CD4-positive, alpha-beta T cell treated with Interleukin-1 beta for 1 hour (primary cell): ENCODE measurements around the gene GIMAP2.

ENCODE experiments used
- DNase-seq, 2 donors: peaks; one replicate each; pipeline ENCODE4 v3.0.0-alpha.2; 2020 to 2022

Gene GIMAP2

DNA sequence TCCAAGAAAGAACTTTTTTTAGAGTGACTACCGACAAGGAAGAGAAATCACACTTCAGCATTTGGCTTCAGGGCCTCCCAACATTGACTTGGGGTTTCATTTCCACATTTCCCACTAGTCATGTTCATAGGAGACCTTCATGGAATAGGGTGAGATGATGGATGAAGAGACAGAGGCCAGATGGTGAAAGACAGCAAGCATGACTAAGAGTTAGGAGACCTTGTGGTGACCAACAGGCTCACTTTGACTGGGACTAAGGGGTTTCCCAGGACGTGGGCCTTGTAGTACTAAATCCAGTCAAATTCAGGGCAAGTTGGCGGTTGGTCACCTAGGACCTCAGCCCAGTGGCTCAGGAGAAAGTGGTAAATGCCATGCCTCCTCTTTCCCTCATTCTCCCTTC is 48.7 kb downstream of the GIMAP2 start:
- DNase-seq: no peak

DNA sequence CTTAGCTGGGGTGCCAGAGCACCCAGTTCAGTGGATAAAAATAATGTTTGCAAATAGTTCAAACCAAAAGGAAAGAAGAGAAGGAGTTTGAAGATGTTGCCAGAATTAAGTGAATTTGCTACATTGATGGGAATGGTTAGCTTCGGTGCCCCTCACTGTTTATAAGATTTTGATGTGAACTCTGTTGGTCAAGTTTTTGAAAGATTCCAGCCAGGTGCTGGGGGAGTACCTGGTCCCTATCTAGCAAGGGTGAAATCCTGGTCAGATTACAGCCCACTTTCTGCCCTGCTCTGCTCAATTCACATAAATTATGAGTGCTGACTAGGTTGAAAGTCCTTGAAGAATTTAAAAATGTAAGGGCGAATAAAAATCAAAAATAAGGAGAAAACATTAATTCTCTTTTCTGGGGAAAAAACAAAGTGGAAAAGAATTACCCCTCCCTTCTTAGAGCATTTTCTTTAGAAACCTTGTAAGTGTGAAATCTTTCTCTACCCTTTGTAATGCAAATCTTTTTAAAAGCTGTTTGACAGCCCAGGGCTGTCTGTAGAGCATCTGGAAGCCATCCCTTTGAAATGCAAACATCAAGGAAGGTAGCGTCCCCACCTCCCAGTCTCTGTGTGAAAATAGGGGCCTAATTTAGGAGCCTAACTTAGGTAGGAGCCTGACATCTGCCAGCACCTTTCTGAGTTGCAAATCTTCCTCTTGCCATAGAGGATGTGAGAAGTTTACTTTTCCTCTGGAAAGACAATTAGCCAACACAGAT is 50.3 kb downstream of the GIMAP2 start:
- no peak for DNase-seq

GRCh38 chr7:150736864-150737263 is 51.4 kb downstream of the GIMAP2 start:
- DNase-seq: no peak

DNA sequence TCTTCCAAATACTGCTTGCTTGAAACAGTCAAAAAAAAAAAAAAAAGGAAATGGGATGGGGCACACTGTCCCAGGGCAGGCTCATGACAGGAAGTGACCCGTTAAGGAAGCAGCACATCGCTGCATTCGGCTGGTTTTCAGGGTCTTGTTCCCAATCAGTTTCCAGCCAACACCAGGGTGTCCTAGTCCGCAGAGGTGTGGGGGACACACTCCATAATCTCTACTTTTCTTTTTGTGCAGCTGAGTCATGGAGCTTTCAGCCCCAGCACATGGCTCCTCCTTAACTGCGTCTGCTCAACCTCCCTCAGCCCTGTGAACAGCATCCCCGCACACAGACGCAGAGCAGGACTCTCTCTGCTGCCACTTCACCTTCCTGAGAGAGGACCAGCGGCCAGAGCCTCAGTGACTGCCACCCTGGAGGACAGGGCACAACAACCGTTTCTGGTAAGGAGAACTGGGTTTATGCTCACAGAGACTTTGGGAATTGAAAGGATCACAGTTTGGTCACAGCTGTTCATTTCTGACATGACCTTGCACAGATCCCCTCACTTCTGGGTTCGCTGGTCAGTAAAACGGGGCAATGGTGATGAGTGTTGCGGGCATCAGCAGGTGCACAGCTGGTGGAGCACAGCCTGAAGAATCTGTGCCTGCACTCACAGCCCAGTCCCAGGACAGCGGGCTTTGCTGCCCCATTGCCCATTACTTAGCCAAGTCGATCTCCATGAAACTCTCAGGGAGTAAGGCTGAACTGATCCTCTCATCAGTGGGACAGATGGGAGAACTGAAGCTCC is 52.0 kb downstream of the GIMAP2 start, which contains the start of gene GIMAP5:
Gene GIMAP5 (plus strand): TSS at position 154 of the 791 bp plus-strand sequence. CDS start 3,467 bp downstream, outside the sequence.
- peak; percentile 44 to 47 for DNase-seq

DNA sequence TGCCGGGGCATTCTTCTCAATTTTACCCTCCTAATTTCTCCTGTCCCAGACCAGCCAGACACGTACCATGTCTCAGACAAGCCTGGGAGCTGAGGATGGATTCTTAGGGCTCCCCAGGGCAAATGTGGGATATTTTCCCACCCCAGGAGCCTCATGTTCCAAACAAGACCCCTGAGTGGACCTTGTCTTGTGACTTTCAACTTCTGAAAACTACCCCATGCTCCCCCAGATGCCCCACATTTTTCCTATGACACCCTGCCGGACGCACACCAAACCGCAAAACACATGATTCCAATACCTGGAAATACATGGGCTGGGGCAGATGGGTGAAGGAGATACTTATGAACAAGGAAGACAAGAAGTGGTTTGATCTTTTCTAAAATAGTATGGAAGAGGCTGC is 52.6 kb downstream of the GIMAP2 start:
- DNase-seq: peak in 1 of 2 donors; percentile 54

GRCh38 chr7:150738591-150739001 is 53.1 kb downstream of the GIMAP2 start:
- DNase-seq: no peak

DNA sequence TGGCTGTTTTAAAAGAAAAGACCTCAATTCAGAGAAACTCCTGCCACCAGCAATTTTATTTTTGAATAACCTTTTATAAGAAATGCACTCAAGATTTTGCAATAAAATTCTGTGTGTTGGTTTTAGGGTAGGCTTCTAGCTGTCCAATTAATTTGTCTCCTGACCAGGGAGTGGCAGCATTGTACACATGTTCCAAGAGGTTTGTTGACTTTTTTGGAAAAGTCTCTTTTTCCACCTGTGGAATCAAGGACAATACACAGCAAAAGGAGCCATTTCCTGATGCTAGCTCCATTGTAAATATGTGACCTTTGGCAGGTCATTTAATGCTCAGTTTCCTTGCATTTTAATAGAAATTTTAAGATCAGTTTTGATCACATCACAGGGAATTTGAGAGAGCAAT is 53.5 kb downstream of the GIMAP2 start:
- DNase-seq: no peak

GRCh38 chr7:150740053-150740452 is 54.5 kb downstream of the GIMAP2 start:
- DNase-seq: peak; percentile 17 to 29

- DNase-seq: no peak
Measured at GRCh38 chr7:150742286-150742968, 56.9 kb downstream of the GIMAP2 start.
